ENCODE results near the gene ITPKB.

The ITPKB gene

DNA sequence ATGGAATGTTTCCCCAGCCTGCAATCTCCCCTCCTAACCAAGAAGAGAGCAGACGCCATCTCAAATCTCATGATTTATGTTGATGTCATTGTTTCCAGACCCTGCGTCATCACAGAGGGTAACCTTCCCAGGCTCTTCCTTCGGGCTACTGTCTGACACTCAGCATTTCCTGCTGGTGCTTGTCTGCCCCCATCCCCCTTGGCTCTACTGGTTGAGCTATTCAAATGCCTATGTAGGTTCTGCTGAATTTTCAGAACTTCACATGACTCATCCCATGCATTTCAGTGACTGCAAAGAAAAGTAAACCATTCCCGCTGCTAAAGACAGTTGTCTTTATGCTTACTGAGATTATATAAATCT lies 24.8 kb upstream of the ITPKB start:
- Histone ChIP-seq H3K36me3 (ENCODE audit: control insufficient read depth, insufficient read depth, low read length) (no peaks in the 10 kb centered on the region), H3K27me3 (replicated peaks; ENCODE audit: control insufficient read depth, insufficient read depth, low read length) (no peaks in the 10 kb centered on the region), H3K4me3 (replicated peaks; ENCODE audit: low read depth, low read length) (no peak overlapping the region)
- peak; percentile 50 for DNase-seq (ENCODE audit: extremely low read depth, insufficient read length)
- TF ChIP-seq CTCF (IDR thresholded peaks at IDR 0.05; ENCODE audit: insufficient read depth, low read length, poor library complexity, severe bottlenecking), result no peak

DNA sequence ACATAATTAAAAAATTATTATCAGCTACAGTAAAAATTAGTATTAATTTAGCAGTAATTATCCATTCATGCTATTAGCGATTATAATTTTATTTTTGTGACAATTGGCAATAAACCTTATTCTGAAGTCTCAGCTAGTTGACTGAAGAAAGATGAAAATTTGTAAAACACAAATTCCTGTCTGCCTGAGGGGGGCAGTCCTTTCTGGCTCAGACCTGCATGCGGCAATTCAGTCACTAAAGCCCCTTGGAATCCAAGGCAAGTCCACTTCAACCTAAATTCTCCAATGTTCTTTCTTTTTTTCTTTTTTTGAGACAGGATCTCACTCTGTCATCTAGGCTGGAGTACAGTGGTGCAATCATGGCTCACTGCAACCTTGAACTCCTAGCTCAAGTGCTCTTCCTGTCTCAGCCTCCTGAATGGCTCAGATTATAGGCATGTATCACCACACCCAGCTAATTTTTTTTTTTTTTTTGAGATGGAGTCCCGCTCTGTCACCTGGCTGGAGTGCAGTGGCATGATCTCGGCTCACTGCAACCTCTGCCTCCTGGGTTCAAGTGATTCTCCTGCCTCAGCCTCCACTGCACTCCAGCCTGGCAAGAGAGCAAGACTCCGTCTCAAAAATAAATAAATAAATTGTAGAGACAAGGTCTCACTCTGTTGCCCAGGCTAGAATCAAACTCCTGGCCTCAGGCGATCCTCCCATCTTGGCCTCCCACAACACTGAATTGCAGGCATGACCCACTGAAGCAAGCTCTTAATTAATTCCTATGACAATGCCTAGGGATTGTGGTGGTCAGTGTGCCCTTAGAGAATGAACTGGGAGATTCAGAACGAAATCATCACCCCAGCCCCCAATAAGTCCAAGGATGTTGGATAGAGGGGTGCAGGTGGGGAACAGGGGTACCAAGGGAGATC lies 24.2 kb upstream of the ITPKB start:
- Histone ChIP-seq H3K36me3 (ENCODE audit: control insufficient read depth, insufficient read depth, low read length) (no peaks in the 10 kb centered on the region), H3K27me3 (replicated peaks; ENCODE audit: control insufficient read depth, insufficient read depth, low read length) (no peaks in the 10 kb centered on the region), H3K4me3 (replicated peaks; ENCODE audit: low read depth, low read length) (no peak overlapping the region)
- TF ChIP-seq CTCF (IDR thresholded peaks at IDR 0.05; ENCODE audit: insufficient read depth, low read length, poor library complexity, severe bottlenecking), result no peak
- DNase-seq (ENCODE audit: extremely low read depth, insufficient read length), result no peak

GRCh38 chr1:226762055-226762454 lies 23.0 kb upstream of the ITPKB start:
- Histone ChIP-seq H3K4me3 (replicated peaks; ENCODE audit: low read depth, low read length) (no peak overlapping the region), H3K27me3 (replicated peaks; ENCODE audit: control insufficient read depth, insufficient read depth, low read length) (no peaks in the 10 kb centered on the region), H3K36me3 (ENCODE audit: control insufficient read depth, insufficient read depth, low read length) (no peaks in the 10 kb centered on the region)
- TF ChIP-seq CTCF (IDR thresholded peaks at IDR 0.05; ENCODE audit: insufficient read depth, low read length, poor library complexity, severe bottlenecking), result no peak
- DNase-seq (ENCODE audit: extremely low read depth, insufficient read length), result no peak

DNA sequence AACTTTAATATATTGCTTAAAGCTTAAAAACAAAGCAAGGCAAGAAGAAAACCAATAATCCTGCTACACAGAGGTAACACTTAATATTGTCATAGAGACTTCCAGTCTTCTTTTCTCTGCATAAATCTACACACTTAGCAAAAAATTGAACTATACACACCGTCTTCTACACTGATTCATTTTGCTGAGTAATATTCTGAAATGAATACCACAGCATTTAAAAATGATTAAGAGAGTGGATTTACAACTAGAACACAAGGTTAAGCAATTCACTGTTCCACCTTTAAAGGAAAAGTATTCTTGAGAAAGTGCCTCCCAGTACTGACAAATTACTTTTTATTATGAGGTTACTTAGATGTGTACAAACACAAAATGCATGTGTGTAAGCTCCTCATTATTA lies 22.2 kb upstream of the ITPKB start:
- no peak for DNase-seq (ENCODE audit: extremely low read depth, insufficient read length)
- no peak for TF ChIP-seq CTCF (IDR thresholded peaks at IDR 0.05; ENCODE audit: insufficient read depth, low read length, poor library complexity, severe bottlenecking)
- Histone ChIP-seq H3K4me3 (replicated peaks; ENCODE audit: low read depth, low read length) (no peak overlapping the region), H3K27me3 (replicated peaks; ENCODE audit: control insufficient read depth, insufficient read depth, low read length) (no peaks in the 10 kb centered on the region), H3K36me3 (ENCODE audit: control insufficient read depth, insufficient read depth, low read length) (no peaks in the 10 kb centered on the region)

GRCh38 chr1:226754793-226755533 lies 15.9 kb upstream of the ITPKB start:
- no peaks in the 10 kb centered on the region; the same call in 1 of the 2 replicates for H3K27me3 ChIP-seq (replicated peaks; ENCODE audit: control insufficient read depth, insufficient read depth, low read length)
- no peak overlapping the region for H3K4me3 ChIP-seq (replicated peaks; ENCODE audit: low read depth, low read length)
- DNase-seq (ENCODE audit: extremely low read depth, insufficient read length), result no peak
- TF ChIP-seq CTCF (IDR thresholded peaks at IDR 0.05; ENCODE audit: insufficient read depth, low read length, poor library complexity, severe bottlenecking), result no peak
- H3K36me3 ChIP-seq (ENCODE audit: control insufficient read depth, insufficient read depth, low read length), result no peaks in the 10 kb centered on the region
